CD4-positive, CD25-positive, alpha-beta regulatory T cell (primary cell): ENCODE measurements around the gene SSC4D. TPM values are rescaled to one million over a fixed set of nuclear protein-coding genes. Genes with fewer than 3 reads are reported as not detected.

Source experiments
- ATAC-seq, 2 donors: fragments of 150-1000 bp; cut with Tn5 transposase; one replicate each; pipeline ENCODE4 v1.10.0; 2021; ENCODE audit warnings: low read depth in 2 of 2, moderate number of reproducible peaks in 2 of 2, moderate library complexity in 1 of 2
- DNase-seq, 3 donors: peaks; one replicate each; pipeline versions ENCODE4 v3.0.0 to v3.0.0-alpha.2; 2012 to 2022; ENCODE audit warnings: mixed read lengths in 1 of 3
- H3K27ac ChIP-seq: one replicate; pipeline ENCODE4 v1.7.0; 2013; ENCODE audit warnings: mild to moderate bottlenecking, low read length; ENCODE audit not compliant: insufficient read depth, poor library complexity, severe bottlenecking
- H3K27me3 ChIP-seq: one replicate; pipeline ENCODE4 v1.7.0; 2013; ENCODE audit warnings: low read length; ENCODE audit not compliant: control insufficient read depth, insufficient read depth
- H3K36me3 ChIP-seq: one replicate; pipeline ENCODE4 v1.7.0; 2013; ENCODE audit warnings: mild to moderate bottlenecking, low read length, moderate library complexity; ENCODE audit not compliant: control insufficient read depth, insufficient read depth
- H3K4me1 ChIP-seq: 2 replicates; pipeline ENCODE4 v1.7.0; 2013; ENCODE audit warnings: mild to moderate bottlenecking, low read length; ENCODE audit not compliant: insufficient read depth, control insufficient read depth, poor library complexity, severe bottlenecking
- H3K4me3 ChIP-seq: one replicate; pipeline ENCODE4 v1.7.0; 2013; ENCODE audit warnings: low read depth, mild to moderate bottlenecking, low read length, moderate library complexity
- H3K9me3 ChIP-seq, 2 experiments: 1 replicate in 1 of 2; 2 replicates in 1 of 2; pipeline ENCODE4 v1.7.0; 2013; ENCODE audit warnings: low read length in 2 of 2, mild to moderate bottlenecking in 1 of 2, moderate library complexity in 1 of 2; ENCODE audit not compliant: control insufficient read depth in 2 of 2
- H3K27ac Mint-ChIP-seq, 3 donors: one replicate each; pipeline ENCODE4 v1.8.0; 2020 to 2022; ENCODE audit warnings: mild to moderate bottlenecking in 3 of 3, mixed read lengths in 3 of 3, moderate library complexity in 2 of 3
- H3K27me3 Mint-ChIP-seq: one replicate; pipeline ENCODE4 v1.8.0; 2022; ENCODE audit warnings: mild to moderate bottlenecking, mixed read lengths
- H3K36me3 Mint-ChIP-seq: one replicate; pipeline ENCODE4 v1.8.0; 2020; ENCODE audit warnings: mixed read lengths
- H3K4me1 Mint-ChIP-seq, 4 donors: one replicate each; pipeline ENCODE4 v1.8.0; 2020 to 2022; ENCODE audit warnings: mixed read lengths in 4 of 4, mild to moderate bottlenecking in 1 of 4
- H3K4me3 Mint-ChIP-seq, 4 donors: one replicate each; pipeline ENCODE4 v1.8.0; 2020 to 2022; ENCODE audit warnings: mild to moderate bottlenecking in 4 of 4, mixed read lengths in 4 of 4, moderate library complexity in 3 of 4
- H3K9me3 Mint-ChIP-seq, 7 donors: one replicate each; pipeline ENCODE4 v1.8.0; 2020 to 2022; ENCODE audit warnings: mixed read lengths in 7 of 7, mild to moderate bottlenecking in 3 of 7, moderate library complexity in 2 of 7
- polyA plus RNA-seq, 4 donors: library from polyadenylated mRNA; unstranded; fragments of 300-500 nt; fragmentation: Illumina TruSeq; gene quantifications; one replicate each; pipeline ENCODE4 v1.2.3, GENCODE V29; 2021
- total RNA-seq: library from RNA; stranded (reverse); gene quantifications from one replicate; pipeline ENCODE4 v1.2.3, GENCODE V29; 2022

The SSC4D gene
- total and polyA plus RNA-seq, 5 donors from 2014 or later, result 0.25 to 0.65 TPM; not detected in 3

- peaks cover 0 to 2% (median 0%) of the 10 kb centered on the region in 7 donors for H3K9me3 Mint-ChIP-seq
- peak overlapping the region; percentile 5 to 94 (median 24) for H3K4me3 Mint-ChIP-seq
- DNase-seq (no peak), ATAC-seq (no peak)
- H3K36me3 Mint-ChIP-seq, result peaks cover 18% of the 10 kb centered on the region
- Histone ChIP-seq H3K4me3 (peak overlapping the region; percentile 21), H3K27me3 (no peaks in the 10 kb centered on the region), H3K36me3 (peaks cover 9% of the 10 kb centered on the region), H3K27ac (no peak overlapping the region), H3K4me1 (peaks cover 38% of the 10 kb centered on the region), H3K9me3 (no peaks in the 10 kb centered on the region)
- no peaks in the 10 kb centered on the region for H3K27me3 Mint-ChIP-seq
- peaks cover 35 to 69% (median 50%) of the 10 kb centered on the region in 4 donors for H3K4me1 Mint-ChIP-seq
- peak overlapping the region in 1 of 3 donors; percentile 33 for H3K27ac Mint-ChIP-seq
These were observed 54.3 kb downstream of the SSC4D start for GRCh38 chr7:76354981-76355730.

GRCh38 chr7:76354516-76354915, 55.0 kb downstream of the SSC4D start:
- peaks cover 36% of the 10 kb centered on the region for H3K4me1 ChIP-seq
- H3K4me3 Mint-ChIP-seq, result peak overlapping the region in 2 of 4 donors; percentile 29 to 94
- no peaks in the 10 kb centered on the region for H3K9me3 ChIP-seq
- no peaks in the 10 kb centered on the region for H3K27me3 Mint-ChIP-seq
- peaks cover 15% of the 10 kb centered on the region for H3K36me3 ChIP-seq
- peaks cover 30 to 72% (median 46%) of the 10 kb centered on the region in 4 donors for H3K4me1 Mint-ChIP-seq
- peaks cover 23% of the 10 kb centered on the region for H3K36me3 Mint-ChIP-seq
- no peak overlapping the region for H3K27ac ChIP-seq
- H3K27me3 ChIP-seq, result no peaks in the 10 kb centered on the region
- ATAC-seq (no peak), DNase-seq (no peak)
- no peak overlapping the region for H3K4me3 ChIP-seq
- peaks cover 0 to 2% (median 0%) of the 10 kb centered on the region in 7 donors for H3K9me3 Mint-ChIP-seq
- peak overlapping the region in 1 of 3 donors; percentile 60 for H3K27ac Mint-ChIP-seq

GRCh38 chr7:76353744-76354143, 55.8 kb downstream of the SSC4D start:
- peaks cover 30 to 71% (median 43%) of the 10 kb centered on the region in 4 donors for H3K4me1 Mint-ChIP-seq
- no peaks in the 10 kb centered on the region for H3K27me3 Mint-ChIP-seq
- Histone ChIP-seq H3K27ac (no peak overlapping the region), H3K27me3 (no peaks in the 10 kb centered on the region), H3K4me3 (no peak overlapping the region), H3K4me1 (peaks cover 35% of the 10 kb centered on the region), H3K36me3 (peaks cover 18% of the 10 kb centered on the region), H3K9me3 (no peaks in the 10 kb centered on the region)
- ATAC-seq (no peak), DNase-seq (no peak)
- H3K36me3 Mint-ChIP-seq, result peaks cover 27% of the 10 kb centered on the region
- H3K4me3 Mint-ChIP-seq, result no peak overlapping the region
- peaks cover 0 to 2% (median 0%) of the 10 kb centered on the region in 7 donors for H3K9me3 Mint-ChIP-seq
- no peak overlapping the region for H3K27ac Mint-ChIP-seq

GRCh38 chr7:76352193-76352592, 57.3 kb downstream of the SSC4D start:
- Mint-ChIP-seq H3K27me3 (no peaks in the 10 kb centered on the region), H3K27ac (peak overlapping the region; percentile 46 to 88 (median 86)), H3K4me3 (peak overlapping the region in 1 of 4 donors; percentile 14), H3K36me3 (peaks cover 32% of the 10 kb centered on the region), H3K4me1 (peaks cover 32 to 75% (median 44%) of the 10 kb centered on the region in 4 donors), H3K9me3 (peaks cover 0 to 2% (median 0%) of the 10 kb centered on the region in 7 donors)
- H3K36me3 ChIP-seq, result peaks cover 19% of the 10 kb centered on the region
- DNase-seq, result no peak
- H3K4me1 ChIP-seq, result peaks cover 33% of the 10 kb centered on the region
- no peak overlapping the region for H3K27ac ChIP-seq
- H3K27me3 ChIP-seq, result no peaks in the 10 kb centered on the region
- no peak overlapping the region for H3K4me3 ChIP-seq
- no peaks in the 10 kb centered on the region for H3K9me3 ChIP-seq
- ATAC-seq, result no peak

GRCh38 chr7:76351372-76351771, 58.1 kb downstream of the SSC4D start:
- peaks cover 33% of the 10 kb centered on the region for H3K4me1 ChIP-seq
- H3K9me3 Mint-ChIP-seq, result peaks cover 0 to 3% (median 0%) of the 10 kb centered on the region in 7 donors
- peak overlapping the region in 1 of 4 donors; percentile 19 for H3K4me3 Mint-ChIP-seq
- H3K27ac ChIP-seq, result no peak overlapping the region
- H3K27me3 ChIP-seq, result no peaks in the 10 kb centered on the region
- DNase-seq, result no peak
- H3K36me3 Mint-ChIP-seq, result peaks cover 40% of the 10 kb centered on the region
- H3K4me3 ChIP-seq, result no peak overlapping the region
- ATAC-seq, result no peak
- H3K9me3 ChIP-seq, result no peaks in the 10 kb centered on the region
- peaks cover 23% of the 10 kb centered on the region for H3K36me3 ChIP-seq
- no peaks in the 10 kb centered on the region for H3K27me3 Mint-ChIP-seq
- H3K4me1 Mint-ChIP-seq, result peaks cover 32 to 76% (median 47%) of the 10 kb centered on the region in 4 donors
- peak overlapping the region in 1 of 3 donors; percentile 86 for H3K27ac Mint-ChIP-seq

GRCh38 chr7:76349313-76349885, 60.1 kb downstream of the SSC4D start:
- Histone ChIP-seq H3K27me3 (no peaks in the 10 kb centered on the region), H3K27ac (no peak overlapping the region), H3K36me3 (peaks cover 34% of the 10 kb centered on the region), H3K4me3 (no peak overlapping the region), H3K9me3 (no peaks in the 10 kb centered on the region), H3K4me1 (peaks cover 27% of the 10 kb centered on the region)
- Mint-ChIP-seq H3K9me3 (peaks cover 0 to 3% (median 0%) of the 10 kb centered on the region in 7 donors), H3K4me1 (peaks cover 27 to 68% (median 42%) of the 10 kb centered on the region in 4 donors), H3K27ac (peak overlapping the region in 1 of 3 donors; percentile 42), H3K27me3 (no peaks in the 10 kb centered on the region), H3K4me3 (peak overlapping the region in 1 of 4 donors; percentile 48), H3K36me3 (peaks cover 44% of the 10 kb centered on the region)
- DNase-seq, result no peak
- ATAC-seq, result no peak

- ATAC-seq, result no peak
- Histone ChIP-seq H3K36me3 (peaks cover 44% of the 10 kb centered on the region), H3K4me3 (no peak overlapping the region), H3K27me3 (no peaks in the 10 kb centered on the region), H3K4me1 (peaks cover 24% of the 10 kb centered on the region), H3K27ac (no peak overlapping the region), H3K9me3 (no peaks in the 10 kb centered on the region)
- Mint-ChIP-seq H3K4me1 (peaks cover 27 to 70% (median 52%) of the 10 kb centered on the region in 4 donors), H3K4me3 (peak overlapping the region in 2 of 4 donors; percentile 2 to 14), H3K9me3 (peaks cover 0 to 3% (median 0%) of the 10 kb centered on the region in 7 donors), H3K27me3 (no peaks in the 10 kb centered on the region), H3K27ac (peak overlapping the region in 2 of 3 donors; percentile 0 to 72), H3K36me3 (peaks cover 54% of the 10 kb centered on the region)
- DNase-seq, result no peak
These were observed 61.8 kb downstream of the SSC4D start for GRCh38 chr7:76347710-76348109.
